ENCODE measurements around the gene SPEN. TPM values are rescaled to one million over a fixed set of nuclear protein-coding genes. Genes with fewer than 3 reads are reported as not detected.
A peak's percentile ranks its signal among the peaks of the same experiment; 100 is the strongest.

SPEN gene
- total and polyA plus RNA-seq, 2 of the 13 experiments (the other 11 are each of a cell fraction or from before 2014, with no cell fraction given) = 4.8 to 14.0 TPM

- Histone ChIP-seq H3K27me3 (ENCODE audit: control insufficient read depth in 1 of 2, insufficient read depth in 2 of 2, low read length in 2 of 2) (no peaks in the 10 kb centered on the region), H4K20me1 (ENCODE audit: insufficient read depth, low read length) (no peaks in the 10 kb centered on the region; the same call in 1 of the 2 replicates), H3K9me3 (ENCODE audit: low read length) (no peaks in the 10 kb centered on the region), H2AFZ (ENCODE audit: low read length) (no peak overlapping the region), H3K4me1 (ENCODE audit: insufficient read depth, low read length) (no peaks in the 10 kb centered on the region), H3K4me3 (replicated peaks in 1 of 3; ENCODE audit: insufficient read depth in 1 of 3, low read depth in 2 of 3, low read length in 3 of 3) (no peak overlapping the region), H3K27ac (ENCODE audit: extremely low read length, insufficient read depth, low read length) (no peak overlapping the region), H3K36me3 (replicated peaks in 1 of 2; ENCODE audit: control insufficient read depth in 1 of 2, insufficient read depth in 2 of 2, low read length in 2 of 2) (peaks cover 15 to 68% of the 10 kb centered on the region in 2 experiments; a peak in 4 of 5 replicates), H3K9ac (ENCODE audit: insufficient read depth, low read depth, low read length) (no peak overlapping the region), H3K4me2 (ENCODE audit: low read depth, low read length) (no peak overlapping the region), H3K79me2 (ENCODE audit: insufficient read depth, low read length) (peaks cover 30% of the 10 kb centered on the region)
- DNase-seq (ENCODE audit: low spot score) = no peak
- CTCF ChIA-PET (ENCODE audit: low intra/inter-chr PET ratio, low total read pairs) = no interaction called here
- no TSS peak for BruUV-seq (replicated peaks)
- intact Hi-C loops (cut with micrococcal nuclease; ENCODE audit: unreplicated experiment) = no loop called here
- in situ Hi-C loops (cut with HindIII; ENCODE audit: extremely low pct_ligation_motif_present, low pct_unique_long_range_greater_than_20kb) = no loop called here
- TF ChIP-seq ETV5 (CRISPR knock-in tag; IDR thresholded peaks at IDR 0.05; ENCODE audit: borderline replicate concordance) (no peak), MED8 (CRISPR knock-in tag; IDR thresholded peaks at IDR 0.05; ENCODE audit: insufficient replicate concordance) (no peak), ZUFSP (CRISPR knock-in tag; IDR thresholded peaks at IDR 0.05; ENCODE audit: borderline replicate concordance) (no peak), KDM2A (CRISPR knock-in tag; IDR thresholded peaks at IDR 0.05; ENCODE audit: borderline replicate concordance, low read depth) (no peak)
- ATAC-seq = no peak
- 96% methylated on average over 1 of the region's 1 CpG for WGBS (ENCODE audit: low lambda C conversion rate)
- POLR2A ChIA-PET = no interaction called here
- FAIRE-seq = no peak
These were observed 63.6 kb downstream of the SPEN start for GRCh38 chr1:15911141-15911540.

- in situ Hi-C loops (cut with HindIII; ENCODE audit: extremely low pct_ligation_motif_present, low pct_unique_long_range_greater_than_20kb) = no loop called here
- Histone ChIP-seq H3K4me1 (ENCODE audit: insufficient read depth, low read length) (no peaks in the 10 kb centered on the region), H3K9ac (ENCODE audit: insufficient read depth, low read depth, low read length) (no peak overlapping the region), H3K4me3 (replicated peaks in 1 of 3; ENCODE audit: insufficient read depth in 1 of 3, low read depth in 2 of 3, low read length in 3 of 3) (no peak overlapping the region), H4K20me1 (ENCODE audit: insufficient read depth, low read length) (no peaks in the 10 kb centered on the region; the same call in 1 of the 2 replicates), H3K79me2 (ENCODE audit: insufficient read depth, low read length) (peaks cover 23% of the 10 kb centered on the region), H3K36me3 (replicated peaks in 1 of 2; ENCODE audit: control insufficient read depth in 1 of 2, insufficient read depth in 2 of 2, low read length in 2 of 2) (peaks cover 20 to 69% of the 10 kb centered on the region in 2 experiments; a peak in 4 of 5 replicates), H2AFZ (ENCODE audit: low read length) (no peak overlapping the region), H3K9me3 (ENCODE audit: low read length) (no peaks in the 10 kb centered on the region), H3K4me2 (ENCODE audit: low read depth, low read length) (no peak overlapping the region), H3K27ac (ENCODE audit: extremely low read length, insufficient read depth, low read length) (no peak overlapping the region), H3K27me3 (ENCODE audit: control insufficient read depth in 1 of 2, insufficient read depth in 2 of 2, low read length in 2 of 2) (no peaks in the 10 kb centered on the region)
- intact Hi-C loops (cut with micrococcal nuclease; ENCODE audit: unreplicated experiment) = no loop called here
- TSS peak; percentile 19 for BruUV-seq (replicated peaks)
- DNase-seq (ENCODE audit: low spot score) (no peak), FAIRE-seq (no peak), ATAC-seq (no peak)
- POLR2A ChIA-PET = no interaction called here
- CTCF ChIA-PET (ENCODE audit: low intra/inter-chr PET ratio, low total read pairs) = no interaction called here
- 100% methylated on average over 2 of the region's 2 CpGs for WGBS (ENCODE audit: low lambda C conversion rate)
- TF ChIP-seq SNAI1 (CRISPR knock-in tag; IDR thresholded peaks at IDR 0.05; ENCODE audit: borderline replicate concordance) = no peak
- TF ChIP-seq ZNF781 (CRISPR knock-in tag; IDR thresholded peaks at IDR 0.05; ENCODE audit: borderline replicate concordance, not compliant biosample characterization) = no peak
- TF ChIP-seq FOXM1 (CRISPR knock-in tag; IDR thresholded peaks at IDR 0.05) = no peak
- no peak for TF ChIP-seq PRDM10 (CRISPR knock-in tag; IDR thresholded peaks at IDR 0.05; ENCODE audit: low read depth)
- TF ChIP-seq CCDC6 (CRISPR knock-in tag; IDR thresholded peaks at IDR 0.05) = no peak
- no peak for TF ChIP-seq BATF2 (CRISPR knock-in tag; IDR thresholded peaks at IDR 0.05)
- TF ChIP-seq ZNF607 (CRISPR knock-in tag; IDR thresholded peaks at IDR 0.05; ENCODE audit: borderline replicate concordance) = no peak
- TF ChIP-seq KDM5B (CRISPR knock-in tag; IDR thresholded peaks at IDR 0.05; ENCODE audit: borderline replicate concordance) = no peak
These were observed 64.4 kb downstream of the SPEN start for GRCh38 chr1:15911927-15912326.
